GM18505 (cell line): ENCODE data around the gene IRX2.

Experiments
- ATAC-seq: cut with Tn5 transposase; IDR thresholded peaks from one replicate; pipeline ENCODE4 v1.9.1; 2021; ENCODE audit not compliant: unreplicated experiment
- POLR2A ChIP-seq: IDR thresholded peaks from 4 replicates; pipeline ENCODE4 v1.6.1; 2011; ENCODE audit warnings: borderline replicate concordance; ENCODE audit not compliant: insufficient read depth, insufficient read length; ENCODE audit errors: extremely low read depth

The IRX2 gene

GRCh38 chr5:2759696-2760461, 8.4 kb upstream of the IRX2 start:
- TF ChIP-seq POLR2A, result no peak
- ATAC-seq, result no peak

- no peak for TF ChIP-seq POLR2A
- no peak for ATAC-seq
Measured at GRCh38 chr5:2759091-2759490, 7.6 kb upstream of the IRX2 start.

GRCh38 chr5:2758632-2759031, 7.2 kb upstream of the IRX2 start:
- TF ChIP-seq POLR2A, result no peak
- no peak for ATAC-seq

GRCh38 chr5:2757563-2758351, 6.3 kb upstream of the IRX2 start:
- TF ChIP-seq POLR2A, result no peak
- ATAC-seq, result no peak

GRCh38 chr5:2756211-2757152, 5.0 kb upstream of the IRX2 start:
- ATAC-seq, result no peak
- no peak for TF ChIP-seq POLR2A

- no peak for ATAC-seq
- no peak for TF ChIP-seq POLR2A
Measured at GRCh38 chr5:2755681-2756171, 4.2 kb upstream of the IRX2 start.

GRCh38 chr5:2755076-2755680, 3.7 kb upstream of the IRX2 start:
- no peak for ATAC-seq
- TF ChIP-seq POLR2A, result no peak

- ATAC-seq, result no peak
- TF ChIP-seq POLR2A, result no peak
Measured at GRCh38 chr5:2754581-2755075, 3.2 kb upstream of the IRX2 start.

GRCh38 chr5:2753452-2754420, 2.3 kb upstream of the IRX2 start:
- ATAC-seq, result no peak
- TF ChIP-seq POLR2A, result no peak

- TF ChIP-seq POLR2A, result no peak
- ATAC-seq, result no peak
Measured at GRCh38 chr5:2752821-2753439, 1.5 kb upstream of the IRX2 start.

GRCh38 chr5:2752059-2752820, 763 bp upstream of the IRX2 start:
- ATAC-seq, result no peak
- no peak for TF ChIP-seq POLR2A
